ENCODE measurements around the gene TEN1.

TEN1 gene

GRCh38 chr17:76019833-76020467 is 40.9 kb downstream of the TEN1 start:
- no peak overlapping the region for H3K4me3 ChIP-seq (replicated peaks; ENCODE audit: insufficient read depth, low read length)
- H3K27me3 ChIP-seq (ENCODE audit: insufficient read depth, poor library complexity, severe bottlenecking): no peaks in the 10 kb centered on the region
- no peak for DNase-seq (ENCODE audit: low read depth in 1 of 2, low spot score in 1 of 2)
- H3K27ac ChIP-seq (replicated peaks): no peak overlapping the region
- TF ChIP-seq POLR2AphosphoS5 (IDR thresholded peaks at IDR 0.05; ENCODE audit: low read depth): no peak
- no peak for TF ChIP-seq SPI1 (IDR thresholded peaks at IDR 0.05; ENCODE audit: borderline replicate concordance, low read depth)
- TF ChIP-seq REST (IDR thresholded peaks at IDR 0.05; ENCODE audit: insufficient replicate concordance, low read depth): no peak
- no peak for TF ChIP-seq GABPA (IDR thresholded peaks at IDR 0.05; ENCODE audit: low read depth)
- TF ChIP-seq CTCF (IDR thresholded peaks at IDR 0.05; ENCODE audit: insufficient read depth, low read length): no peak

GRCh38 chr17:76022285-76022684 is 43.2 kb downstream of the TEN1 start:
- no peaks in the 10 kb centered on the region for H3K27me3 ChIP-seq (ENCODE audit: insufficient read depth, poor library complexity, severe bottlenecking)
- H3K27ac ChIP-seq (replicated peaks): no peak overlapping the region
- TF ChIP-seq GABPA (IDR thresholded peaks at IDR 0.05; ENCODE audit: low read depth) (no peak), SPI1 (IDR thresholded peaks at IDR 0.05; ENCODE audit: borderline replicate concordance, low read depth) (no peak), CTCF (IDR thresholded peaks at IDR 0.05; ENCODE audit: insufficient read depth, low read length) (no peak), POLR2AphosphoS5 (IDR thresholded peaks at IDR 0.05; ENCODE audit: low read depth) (no peak), REST (IDR thresholded peaks at IDR 0.05; ENCODE audit: insufficient replicate concordance, low read depth) (no peak)
- no peak overlapping the region for H3K4me3 ChIP-seq (replicated peaks; ENCODE audit: insufficient read depth, low read length)
- DNase-seq (ENCODE audit: low read depth in 1 of 2, low spot score in 1 of 2): no peak

- Histone ChIP-seq H3K4me3 (replicated peaks; ENCODE audit: insufficient read depth, low read length) (no peak overlapping the region), H3K27ac (replicated peaks) (no peak overlapping the region), H3K27me3 (ENCODE audit: insufficient read depth, poor library complexity, severe bottlenecking) (no peaks in the 10 kb centered on the region)
- TF ChIP-seq CTCF (IDR thresholded peaks at IDR 0.05; ENCODE audit: insufficient read depth, low read length): no peak
- no peak for TF ChIP-seq REST (IDR thresholded peaks at IDR 0.05; ENCODE audit: insufficient replicate concordance, low read depth)
- TF ChIP-seq POLR2AphosphoS5 (IDR thresholded peaks at IDR 0.05; ENCODE audit: low read depth): no peak
- TF ChIP-seq GABPA (IDR thresholded peaks at IDR 0.05; ENCODE audit: low read depth): no peak
- no peak for DNase-seq (ENCODE audit: low read depth in 1 of 2, low spot score in 1 of 2)
Measured at GRCh38 chr17:76022973-76023899, 44.2 kb downstream of the TEN1 start.
